HG03442 (cell line): ENCODE measurements around the gene FGF9.

ENCODE experiments used
- ATAC-seq: cut with Tn5 transposase; IDR thresholded peaks from one replicate; pipeline ENCODE4 v1.9.1; 2021; ENCODE audit warnings: mild to moderate bottlenecking, moderate library complexity; ENCODE audit not compliant: unreplicated experiment

Gene FGF9

DNA sequence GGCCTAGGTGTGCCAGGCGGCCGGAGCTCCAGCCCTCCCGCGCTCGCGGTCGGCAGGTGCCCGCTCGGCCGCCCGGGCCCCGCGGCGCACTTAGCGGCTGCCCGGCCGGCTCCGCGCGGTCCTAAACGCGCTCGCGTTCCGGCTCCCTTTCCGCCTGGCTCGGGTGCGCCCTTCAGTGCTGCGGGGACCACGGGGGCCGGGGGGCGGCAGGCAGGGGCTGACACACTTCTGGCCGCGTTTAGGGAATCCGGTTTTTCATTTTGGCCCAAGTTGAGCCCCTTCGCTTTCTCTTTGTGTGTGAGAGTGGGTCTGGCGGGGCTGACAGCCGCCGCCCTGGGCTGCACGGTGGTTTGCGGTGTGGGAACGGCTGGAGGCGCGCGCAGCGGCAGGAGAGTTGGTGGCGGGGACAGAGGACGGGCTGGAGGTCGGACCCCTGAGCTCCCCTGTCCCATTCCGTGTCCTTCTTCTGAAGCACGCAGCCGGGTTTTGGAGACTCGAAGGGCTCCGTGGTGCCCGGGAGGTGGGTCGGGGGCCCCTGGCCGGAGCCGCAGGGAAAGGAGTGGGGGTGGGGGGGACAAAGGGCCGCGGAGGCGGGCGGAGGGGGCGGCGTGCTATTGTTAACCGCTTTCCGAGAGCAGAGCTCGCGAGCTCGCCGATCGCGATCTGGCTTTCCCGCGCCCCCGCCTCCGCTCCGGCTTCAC is 3.1 kb downstream of the FGF9 start:
- peak; percentile 16 for ATAC-seq

DNA sequence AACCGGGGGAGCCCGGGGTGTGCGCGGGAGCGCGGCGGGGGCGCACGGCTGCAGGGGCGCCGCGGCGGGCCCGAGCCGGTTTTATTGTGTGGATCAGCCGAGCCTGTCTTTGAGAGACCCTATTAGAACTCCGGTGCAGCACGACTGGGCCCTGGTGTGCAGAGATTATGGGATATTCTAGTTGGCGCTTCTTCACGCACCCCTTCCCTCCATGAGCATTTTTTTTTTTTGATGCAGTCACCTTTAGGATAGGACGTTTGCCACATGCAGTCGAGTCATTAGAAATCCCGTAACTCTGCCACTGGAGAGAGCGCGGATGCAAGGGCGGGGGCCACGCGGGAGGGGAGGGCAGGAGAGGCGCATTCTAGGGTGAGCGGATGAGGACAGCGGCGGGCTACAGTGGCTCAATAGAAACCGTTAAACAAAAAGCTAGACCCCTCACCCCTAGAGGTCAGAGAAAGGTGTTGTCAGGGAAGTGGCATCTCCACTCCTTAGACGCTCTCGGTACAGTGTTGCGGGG is 3.7 kb downstream of the FGF9 start:
- ATAC-seq: no peak

GRCh38 chr13:21675095-21675991 is 4.5 kb downstream of the FGF9 start:
- no peak for ATAC-seq

GRCh38 chr13:21676611-21677021 is 5.7 kb downstream of the FGF9 start:
- no peak for ATAC-seq

DNA sequence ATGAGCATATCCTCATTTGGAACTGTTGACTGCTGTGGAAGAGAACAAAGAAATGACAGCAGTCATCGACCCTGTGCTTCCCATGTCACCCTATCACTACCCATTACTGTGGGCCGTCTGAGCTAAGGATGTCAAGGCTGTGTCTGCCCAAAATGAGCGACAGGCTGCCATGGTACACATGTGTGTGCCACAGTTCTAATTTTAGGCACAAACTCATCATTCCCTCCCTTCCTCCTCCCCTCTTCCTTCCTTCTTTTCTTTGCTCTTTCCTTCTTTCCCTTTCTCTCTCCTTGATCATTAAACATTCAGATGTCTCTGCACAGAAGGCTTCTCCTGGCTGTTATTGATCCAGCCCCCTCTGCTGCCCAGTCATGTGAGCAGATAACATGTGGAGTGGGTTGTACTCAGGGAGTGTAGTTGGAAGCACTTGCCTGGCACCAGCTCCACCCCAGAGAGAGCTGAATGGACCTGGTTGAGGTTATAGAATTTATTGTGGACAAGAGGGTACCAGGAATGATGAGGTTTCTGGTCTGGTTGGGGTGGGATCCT is 6.3 kb downstream of the FGF9 start:
- ATAC-seq: no peak

DNA sequence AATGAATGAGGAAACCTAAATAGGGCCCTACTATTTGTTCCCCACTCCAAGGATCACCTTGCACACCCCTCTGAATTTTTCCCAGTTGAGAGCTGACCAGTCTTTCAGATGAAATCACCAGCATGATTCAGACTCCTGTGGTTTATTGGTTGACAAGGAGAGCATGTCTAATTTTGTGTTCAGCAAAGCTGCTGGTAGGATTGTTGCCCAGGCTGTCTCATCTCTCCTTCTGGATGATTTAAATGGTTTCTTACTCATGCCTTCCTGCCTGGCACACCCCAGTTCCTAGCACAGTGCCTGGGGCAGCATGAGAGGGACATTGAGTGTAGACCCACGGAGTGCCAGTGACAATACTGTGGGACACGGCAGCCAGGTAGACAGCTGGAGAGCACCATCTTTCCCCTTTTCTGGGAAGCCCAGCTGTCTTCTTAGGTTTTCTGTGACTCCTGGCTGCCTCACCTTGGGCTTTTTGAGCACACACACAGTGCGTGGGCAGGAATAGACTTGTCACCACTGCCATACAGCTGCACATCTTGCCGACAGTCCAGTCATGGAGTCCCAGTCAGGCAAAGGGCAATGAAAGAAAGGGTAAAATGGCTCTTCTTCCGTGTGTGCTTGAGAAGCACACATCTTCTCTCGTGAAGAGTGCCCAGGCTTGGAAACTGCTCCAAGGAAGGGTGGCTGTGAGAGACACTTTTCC is 12.3 kb downstream of the FGF9 start:
- ATAC-seq: no peak

GRCh38 chr13:21684576-21684975 is 13.7 kb downstream of the FGF9 start:
- no peak for ATAC-seq

- ATAC-seq: no peak
These were observed 14.7 kb downstream of the FGF9 start for GRCh38 chr13:21685485-21686064.

DNA sequence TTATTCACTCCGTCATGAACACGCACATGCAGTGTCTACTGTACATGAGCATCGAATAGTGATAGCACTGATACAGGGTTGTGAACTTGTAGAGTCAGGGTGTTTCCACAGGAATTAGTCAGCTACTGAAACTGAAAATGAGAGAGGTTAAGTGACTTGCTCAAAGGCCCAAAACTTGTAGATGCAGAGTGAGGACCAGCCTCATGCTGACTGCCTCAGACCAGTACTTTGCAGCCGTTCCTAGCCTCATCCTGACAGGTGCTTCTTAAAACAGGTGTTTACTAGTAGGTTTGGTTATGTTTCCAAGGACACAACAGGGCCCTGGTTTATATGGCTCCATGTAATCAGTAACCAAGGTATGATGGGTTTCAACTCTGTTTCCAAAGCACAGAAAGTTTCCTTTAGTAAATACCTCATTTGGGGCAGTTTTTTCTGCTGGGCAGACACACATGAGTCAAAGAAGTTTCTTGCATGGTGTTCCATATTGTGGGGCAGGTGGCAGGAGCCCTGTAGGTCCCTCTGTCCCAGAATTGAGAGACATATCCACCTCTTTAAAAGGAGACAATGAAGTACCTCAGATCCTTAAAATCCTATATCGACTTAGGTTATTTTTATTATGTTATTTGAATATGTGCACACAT is 16.0 kb downstream of the FGF9 start:
- ATAC-seq: peak; percentile 94

- ATAC-seq: no peak
These were observed 17.2 kb downstream of the FGF9 start for GRCh38 chr13:21688056-21688455.

- ATAC-seq: no peak
These were observed 18.2 kb downstream of the FGF9 start for GRCh38 chr13:21689097-21689496.

- ATAC-seq: no peak
These were observed 20.1 kb downstream of the FGF9 start for GRCh38 chr13:21690955-21691354.

DNA sequence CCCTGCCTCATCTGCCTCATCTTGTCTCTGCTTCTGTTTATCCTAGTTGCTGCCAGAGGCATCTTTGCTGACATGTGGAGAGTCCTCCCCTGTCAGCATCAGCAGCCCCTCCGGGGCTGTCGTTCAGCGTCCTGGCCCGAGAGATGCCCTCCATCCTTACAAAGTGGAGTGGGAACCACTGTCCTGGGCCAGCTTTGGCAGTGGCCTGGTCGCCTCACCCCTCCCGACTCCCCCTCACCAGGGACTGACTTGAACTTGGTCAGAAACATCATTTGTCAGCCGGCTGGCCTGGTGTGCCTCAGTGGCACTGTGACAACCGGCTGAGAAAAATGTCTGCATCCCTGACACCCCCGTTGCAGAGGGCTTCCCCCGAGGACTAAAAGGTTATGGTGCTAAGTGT is 20.6 kb downstream of the FGF9 start:
- ATAC-seq: no peak

GRCh38 chr13:21691928-21692327 is 21.1 kb downstream of the FGF9 start:
- no peak for ATAC-seq

DNA sequence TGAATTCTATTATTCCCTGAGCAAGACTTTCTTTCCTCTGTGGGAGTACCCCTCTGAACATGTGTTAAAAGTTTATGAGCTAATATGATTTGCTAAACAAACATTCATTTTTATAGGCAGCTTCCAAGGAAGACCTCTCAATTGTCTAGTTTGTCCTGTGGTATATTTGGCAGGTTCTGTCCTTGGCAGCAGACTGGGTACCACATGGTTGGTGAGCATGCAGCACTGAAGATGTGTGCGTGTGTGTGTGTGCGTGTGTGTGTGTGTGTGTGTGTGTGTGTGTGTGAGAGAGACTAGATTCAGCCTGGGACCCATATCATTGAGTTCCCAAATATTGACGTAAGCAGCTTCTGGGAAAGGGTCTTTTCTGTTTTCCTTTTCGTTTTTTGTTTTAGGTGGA is 24.0 kb downstream of the FGF9 start:
- ATAC-seq: no peak

DNA sequence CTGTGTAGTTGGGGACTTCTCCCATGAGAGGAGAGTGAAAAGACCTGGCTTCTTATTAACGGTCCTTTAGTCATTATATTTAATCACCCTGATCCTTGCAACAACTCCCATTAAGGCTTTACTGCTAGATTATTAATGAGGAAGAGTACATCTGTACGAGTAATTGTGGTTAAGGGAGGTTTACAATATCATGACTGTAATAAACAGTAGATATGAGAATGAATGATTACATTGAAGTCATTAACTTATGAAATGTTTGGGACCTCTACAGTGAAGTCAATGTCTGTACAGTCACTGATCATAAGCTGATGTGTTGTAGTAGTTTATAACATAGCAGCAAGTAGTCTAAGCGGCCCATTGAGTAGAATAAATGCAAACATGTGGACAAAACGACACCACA is 24.7 kb downstream of the FGF9 start:
- ATAC-seq: no peak

DNA sequence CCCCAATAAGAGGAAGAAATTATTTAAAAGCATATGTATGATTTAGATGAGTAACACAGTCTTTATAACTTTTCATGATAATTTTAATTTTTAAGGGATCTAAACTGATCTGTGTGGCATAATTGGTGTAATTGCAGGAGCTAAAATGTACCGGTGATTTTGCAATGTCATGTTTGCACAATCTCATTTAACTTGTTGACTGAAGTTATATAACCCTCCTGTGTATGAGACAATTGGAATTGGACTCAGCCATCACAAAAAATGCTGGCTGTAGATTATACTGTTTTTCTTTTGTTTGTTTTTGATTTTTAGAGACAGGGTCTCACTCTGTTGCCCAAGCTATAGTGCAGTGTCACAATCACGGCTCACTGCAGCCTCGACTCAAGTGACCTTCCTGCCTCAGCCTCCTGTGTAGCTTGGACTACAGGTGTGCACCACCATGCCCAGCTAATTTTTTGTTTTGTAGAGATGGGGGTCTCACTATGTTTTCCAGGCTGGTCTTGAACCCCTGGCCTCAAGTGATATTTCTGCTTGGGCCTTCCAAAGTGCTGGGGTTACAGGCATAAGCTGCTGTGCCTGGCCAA is 26.1 kb downstream of the FGF9 start:
- no peak for ATAC-seq

GRCh38 chr13:21698817-21699679 is 28.2 kb downstream of the FGF9 start:
- no peak for ATAC-seq

DNA sequence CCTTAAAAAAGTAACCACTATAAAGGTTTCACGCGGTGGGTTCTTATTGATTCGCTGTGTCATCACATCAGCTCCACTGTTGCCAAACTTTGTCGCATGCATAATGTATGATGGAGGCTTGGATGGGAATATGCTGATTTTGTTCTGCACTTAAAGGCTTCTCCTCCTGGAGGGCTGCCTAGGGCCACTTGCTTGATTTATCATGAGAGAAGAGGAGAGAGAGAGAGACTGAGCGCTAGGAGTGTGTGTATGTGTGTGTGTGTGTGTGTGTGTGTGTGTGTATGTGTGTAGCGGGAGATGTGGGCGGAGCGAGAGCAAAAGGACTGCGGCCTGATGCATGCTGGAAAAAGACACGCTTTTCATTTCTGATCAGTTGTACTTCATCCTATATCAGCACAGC is 30.6 kb downstream of the FGF9 start:
- ATAC-seq: no peak
